Glutamatergic neuron (in vitro differentiated cells): ENCODE data around the gene THOP1. TPM values are rescaled to one million over a fixed set of nuclear protein-coding genes. Genes with fewer than 3 reads are reported as not detected.

Source experiments
- DNase-seq: peaks from one replicate; pipeline ENCODE4 v3.0.0; 2022
- H3K27ac Mint-ChIP-seq: one replicate; pipeline ENCODE4 v1.8.0; 2020; ENCODE audit warnings: mild to moderate bottlenecking, mixed read lengths, inconsistent platforms; ENCODE audit not compliant: unreplicated experiment
- H3K27me3 Mint-ChIP-seq: one replicate; pipeline ENCODE4 v1.8.0; 2020; ENCODE audit warnings: mild to moderate bottlenecking, moderate library complexity, mixed read lengths, inconsistent platforms; ENCODE audit not compliant: unreplicated experiment
- H3K36me3 Mint-ChIP-seq: one replicate; pipeline ENCODE4 v1.8.0; 2020; ENCODE audit warnings: mild to moderate bottlenecking, mixed read lengths, inconsistent platforms; ENCODE audit not compliant: unreplicated experiment
- H3K4me1 Mint-ChIP-seq: one replicate; pipeline ENCODE4 v1.8.0; 2020; ENCODE audit warnings: mild to moderate bottlenecking, low read depth, mixed read lengths, inconsistent platforms; ENCODE audit not compliant: unreplicated experiment
- H3K4me3 Mint-ChIP-seq: one replicate; pipeline ENCODE4 v1.8.0; 2020; ENCODE audit warnings: mild to moderate bottlenecking, mixed read lengths, inconsistent platforms; ENCODE audit not compliant: unreplicated experiment
- H3K9me3 Mint-ChIP-seq: one replicate; pipeline ENCODE4 v1.8.0; 2020; ENCODE audit warnings: mild to moderate bottlenecking, moderate library complexity, mixed read lengths, inconsistent platforms; ENCODE audit not compliant: unreplicated experiment
- CTCF ChIP-seq: fragments of 200-600 bp; sonication (generic); IDR thresholded peaks from one replicate; pipeline ENCODE4 v1.5.0; 2021; ENCODE audit not compliant: partially characterized antibody, unreplicated experiment
- total RNA-seq: library from RNA; stranded (reverse); fragmentation: NEBNext Ultra II Directional; extraction: Animal tissue kit (Norgen Biotek cat#: 25700); gene quantifications from one replicate; pipeline ENCODE4 v1.2.1, GENCODE V29; 2021; ENCODE audit not compliant: unreplicated experiment

The THOP1 gene
- total RNA-seq, 1 donor from 2014 or later, result 64.0 TPM

GRCh38 chr19:2847507-2847906 is 62.2 kb downstream of the THOP1 start:
- no peak for DNase-seq
- Mint-ChIP-seq H3K27me3 (no peaks in the 10 kb centered on the region), H3K36me3 (peaks cover 36% of the 10 kb centered on the region), H3K4me3 (no peak overlapping the region), H3K9me3 (peaks cover 14% of the 10 kb centered on the region), H3K4me1 (no peaks in the 10 kb centered on the region), H3K27ac (no peak overlapping the region)
- TF ChIP-seq CTCF, result no peak

- H3K9me3 Mint-ChIP-seq, result peaks cover 23% of the 10 kb centered on the region
- H3K27ac Mint-ChIP-seq, result no peak overlapping the region
- peaks cover 2% of the 10 kb centered on the region for H3K27me3 Mint-ChIP-seq
- no peak for TF ChIP-seq CTCF
- H3K4me3 Mint-ChIP-seq, result no peak overlapping the region
- H3K4me1 Mint-ChIP-seq, result no peaks in the 10 kb centered on the region
- peaks cover 47% of the 10 kb centered on the region for H3K36me3 Mint-ChIP-seq
- no peak for DNase-seq
These were observed 63.3 kb downstream of the THOP1 start for GRCh38 chr19:2848616-2849015.

GRCh38 chr19:2850256-2850925 is 65.1 kb downstream of the THOP1 start:
- Mint-ChIP-seq H3K9me3 (peaks cover 33% of the 10 kb centered on the region), H3K4me1 (no peaks in the 10 kb centered on the region), H3K36me3 (peaks cover 58% of the 10 kb centered on the region), H3K27ac (no peak overlapping the region), H3K27me3 (peaks cover 2% of the 10 kb centered on the region), H3K4me3 (no peak overlapping the region)
- no peak for DNase-seq
- no peak for TF ChIP-seq CTCF

- DNase-seq, result no peak
- H3K27ac Mint-ChIP-seq, result no peak overlapping the region
- peaks cover 31% of the 10 kb centered on the region for H3K9me3 Mint-ChIP-seq
These were observed 67.3 kb downstream of the THOP1 start for GRCh38 chr19:2852598-2852997.

More at GRCh38 chr19:2852598-2852997, 67.3 kb downstream of the THOP1 start:
- H3K36me3 Mint-ChIP-seq, result peaks cover 57% of the 10 kb centered on the region
- TF ChIP-seq CTCF, result no peak
- H3K4me3 Mint-ChIP-seq, result no peak overlapping the region
- no peaks in the 10 kb centered on the region for H3K4me1 Mint-ChIP-seq
- H3K27me3 Mint-ChIP-seq, result peaks cover 2% of the 10 kb centered on the region
